ENCODE data around the gene PREX1.

PREX1 gene

DNA sequence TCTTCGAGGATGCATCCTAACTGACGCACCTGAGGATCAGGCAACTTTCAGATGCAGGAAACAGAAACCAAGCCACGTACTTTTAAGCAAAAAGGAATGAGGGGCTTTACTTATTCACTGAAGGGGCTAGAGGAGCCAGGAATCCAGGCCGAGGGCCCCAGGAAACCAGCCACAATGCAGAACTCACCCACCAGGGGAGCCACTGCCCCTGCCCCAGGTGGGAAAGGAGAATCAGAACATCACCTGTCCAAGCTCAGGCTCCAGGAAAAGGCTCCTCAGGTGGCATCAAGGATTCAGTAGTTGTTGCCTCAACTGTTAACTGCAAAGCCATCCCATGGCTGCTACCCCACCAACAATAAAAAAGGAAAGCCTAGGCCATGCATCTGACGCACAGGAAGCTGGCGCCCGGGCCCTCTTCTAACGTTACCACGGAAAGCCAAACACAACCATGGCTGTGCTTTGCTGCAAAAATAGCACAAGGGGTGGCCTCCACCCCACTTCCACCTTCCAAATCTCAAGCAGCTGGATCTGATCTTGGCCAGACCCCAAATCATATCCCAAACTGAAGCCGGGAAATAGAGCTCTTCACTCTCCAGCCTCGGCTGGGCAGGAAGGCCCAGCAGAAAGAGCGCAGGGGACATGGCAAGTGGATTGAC is 121.0 kb downstream of the PREX1 start:
- no peak for DNase-seq
- no peak for TF ChIP-seq POLR2A (IDR thresholded peaks at IDR 0.05; ENCODE audit: low read length)
- TF ChIP-seq GATA1 (IDR thresholded peaks at IDR 0.05; ENCODE audit: low read depth, low read length): no peak

DNA sequence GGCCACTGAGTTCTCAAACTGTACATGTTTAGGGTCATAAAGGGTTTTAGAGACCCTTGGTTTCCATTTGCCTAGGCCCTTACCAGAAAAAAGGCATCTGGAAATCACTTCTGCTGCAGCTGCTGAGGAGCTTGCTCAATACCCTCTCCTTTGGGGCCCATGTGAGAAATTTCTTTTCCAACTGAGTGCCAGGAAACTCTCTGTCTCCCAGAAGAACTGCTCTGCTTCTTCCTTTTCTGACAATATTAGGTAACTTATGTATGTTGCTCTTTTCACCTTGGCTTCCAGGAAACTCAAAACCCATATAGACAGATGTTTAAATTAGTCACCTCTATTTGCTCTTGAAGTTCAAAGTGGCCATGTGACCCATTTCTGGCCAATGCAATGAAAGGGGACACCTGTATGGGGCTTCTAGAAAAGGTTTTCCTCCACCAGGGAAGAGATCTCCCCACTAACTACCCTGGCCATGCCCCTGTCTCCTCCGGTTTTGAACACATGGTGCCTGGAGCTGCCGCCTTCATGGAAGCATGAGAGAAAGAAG is 121.6 kb downstream of the PREX1 start:
- no peak for DNase-seq
- no peak for TF ChIP-seq POLR2A (IDR thresholded peaks at IDR 0.05; ENCODE audit: low read length)
- TF ChIP-seq GATA1 (IDR thresholded peaks at IDR 0.05; ENCODE audit: low read depth, low read length): no peak

DNA sequence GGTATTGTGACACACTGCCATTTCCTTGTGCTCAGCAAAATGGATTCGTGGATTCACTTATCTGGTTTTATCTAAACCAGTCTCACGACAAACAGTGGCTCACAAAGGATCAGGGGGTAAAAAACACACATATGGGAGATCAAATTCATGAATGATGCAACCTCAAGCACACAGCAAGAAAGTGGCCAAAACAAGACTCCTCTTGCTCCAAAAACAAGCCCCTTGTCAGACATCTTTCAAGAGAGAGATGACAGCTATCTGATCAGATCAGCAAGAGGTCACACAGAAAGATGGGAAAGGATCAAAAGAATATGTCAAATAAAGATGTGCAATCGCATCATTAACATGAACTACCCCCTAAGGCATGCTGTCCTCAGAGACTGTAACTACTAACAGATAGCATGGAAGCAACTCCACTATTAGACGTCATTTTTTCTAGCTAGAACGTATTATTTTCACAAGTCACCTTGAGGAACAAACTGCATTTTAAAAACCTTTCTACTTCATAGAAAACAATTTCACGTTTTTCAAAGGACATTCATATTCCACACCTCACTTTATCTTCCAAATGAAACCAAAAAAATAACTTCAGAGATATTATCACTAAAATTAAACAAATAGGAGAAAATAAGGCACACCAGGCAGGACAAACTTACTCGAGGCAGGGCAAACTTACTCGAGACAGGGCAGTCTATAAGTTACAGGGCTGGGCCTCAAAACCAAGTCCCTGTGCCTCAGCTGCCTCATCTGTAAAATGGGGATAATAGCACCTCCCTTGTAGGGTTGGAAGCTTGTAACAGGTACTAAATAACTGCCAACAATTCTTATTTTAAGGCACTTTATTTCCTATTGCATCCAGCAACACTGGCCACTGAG is 122.3 kb downstream of the PREX1 start:
- TF ChIP-seq POLR2A (IDR thresholded peaks at IDR 0.05; ENCODE audit: low read length) (no peak), GATA1 (IDR thresholded peaks at IDR 0.05; ENCODE audit: low read depth, low read length) (no peak)
- peak; percentile 44 to 59 for DNase-seq

GRCh38 chr20:48704761-48705160 is 123.0 kb downstream of the PREX1 start:
- TF ChIP-seq GATA1 (IDR thresholded peaks at IDR 0.05; ENCODE audit: low read depth, low read length) (no peak), POLR2A (IDR thresholded peaks at IDR 0.05; ENCODE audit: low read length) (no peak)
- no peak for DNase-seq

- TF ChIP-seq POLR2A (IDR thresholded peaks at IDR 0.05; ENCODE audit: low read length) (no peak), GATA1 (IDR thresholded peaks at IDR 0.05; ENCODE audit: low read depth, low read length) (no peak)
- DNase-seq: no peak
These were observed 124.1 kb downstream of the PREX1 start for GRCh38 chr20:48703511-48704219.

DNA sequence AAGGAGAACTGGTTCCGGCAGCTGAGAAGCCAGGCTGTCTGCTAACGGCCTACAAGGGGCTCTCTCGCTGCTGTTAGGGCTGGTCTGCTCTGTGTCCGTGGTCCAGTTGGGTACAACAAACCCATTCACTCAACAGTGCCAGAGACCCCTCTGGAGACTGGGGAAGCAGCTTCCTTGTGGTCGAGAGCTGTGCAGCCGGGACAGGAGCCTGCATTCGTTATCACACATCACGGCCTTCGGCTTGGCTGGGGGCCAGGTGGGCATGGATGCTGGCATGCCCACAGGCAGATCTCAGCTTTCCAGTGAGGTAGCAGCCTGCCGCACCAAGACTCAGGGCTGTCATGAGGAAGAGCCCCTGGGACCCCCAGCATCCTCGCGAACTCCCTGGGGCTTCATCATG is 124.7 kb downstream of the PREX1 start:
- no peak for TF ChIP-seq POLR2A (IDR thresholded peaks at IDR 0.05; ENCODE audit: low read length)
- TF ChIP-seq GATA1 (IDR thresholded peaks at IDR 0.05; ENCODE audit: low read depth, low read length): no peak

GRCh38 chr20:48702455-48702913 is 125.3 kb downstream of the PREX1 start:
- TF ChIP-seq GATA1 (IDR thresholded peaks at IDR 0.05; ENCODE audit: low read depth, low read length): no peak
- no peak for TF ChIP-seq POLR2A (IDR thresholded peaks at IDR 0.05; ENCODE audit: low read length)

More for the DNA sequence above, 124.7 kb downstream of the PREX1 start:
- no peak for DNase-seq

GRCh38 chr20:48701702-48702101 is 126.1 kb downstream of the PREX1 start:
- TF ChIP-seq POLR2A (IDR thresholded peaks at IDR 0.05; ENCODE audit: low read length): no peak
- no peak for TF ChIP-seq GATA1 (IDR thresholded peaks at IDR 0.05; ENCODE audit: low read depth, low read length)
- DNase-seq: no peak

More at GRCh38 chr20:48702455-48702913, 125.3 kb downstream of the PREX1 start:
- no peak for DNase-seq

GRCh38 chr20:48698507-48699267 is 129.1 kb downstream of the PREX1 start:
- TF ChIP-seq POLR2A (IDR thresholded peaks at IDR 0.05; ENCODE audit: low read length): no peak
- no peak for TF ChIP-seq GATA1 (IDR thresholded peaks at IDR 0.05; ENCODE audit: low read depth, low read length)
- peak in 1 of 2 experiments; percentile 12 for DNase-seq

DNA sequence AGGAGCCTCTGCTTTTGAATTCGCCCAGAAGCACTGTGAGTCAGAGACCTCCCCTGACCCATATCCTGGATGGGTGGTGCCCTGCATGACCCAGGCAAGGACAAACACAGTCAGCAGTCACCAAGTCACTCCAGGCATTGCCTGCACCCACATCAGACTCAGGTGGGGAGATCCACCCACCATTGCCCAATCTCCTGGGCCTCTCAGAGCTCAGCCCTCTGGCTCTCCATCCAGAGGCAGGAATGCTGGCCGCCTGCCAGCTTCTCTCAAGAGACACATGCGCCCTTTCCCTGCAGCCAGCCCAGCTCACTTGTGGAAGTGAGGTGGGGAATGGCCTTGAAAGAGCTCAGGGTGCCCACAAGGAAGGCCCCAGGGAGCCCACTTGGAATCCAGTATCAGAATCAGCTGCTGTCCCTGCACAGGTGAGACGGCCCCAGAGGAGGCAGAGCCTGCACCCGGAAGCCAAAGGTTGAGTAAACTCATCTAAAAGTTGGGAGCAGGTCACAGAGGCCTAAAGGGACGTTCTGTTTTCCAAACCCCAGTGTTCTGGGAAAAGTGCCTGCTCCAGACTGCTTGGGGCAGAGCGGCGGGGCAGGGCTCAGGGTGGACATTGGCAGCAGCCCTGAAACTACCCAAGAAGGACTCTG is 129.8 kb downstream of the PREX1 start:
- peak in 1 of 2 experiments; percentile 57 for DNase-seq
- TF ChIP-seq POLR2A (IDR thresholded peaks at IDR 0.05; ENCODE audit: low read length) (no peak), GATA1 (IDR thresholded peaks at IDR 0.05; ENCODE audit: low read depth, low read length) (no peak)

DNA sequence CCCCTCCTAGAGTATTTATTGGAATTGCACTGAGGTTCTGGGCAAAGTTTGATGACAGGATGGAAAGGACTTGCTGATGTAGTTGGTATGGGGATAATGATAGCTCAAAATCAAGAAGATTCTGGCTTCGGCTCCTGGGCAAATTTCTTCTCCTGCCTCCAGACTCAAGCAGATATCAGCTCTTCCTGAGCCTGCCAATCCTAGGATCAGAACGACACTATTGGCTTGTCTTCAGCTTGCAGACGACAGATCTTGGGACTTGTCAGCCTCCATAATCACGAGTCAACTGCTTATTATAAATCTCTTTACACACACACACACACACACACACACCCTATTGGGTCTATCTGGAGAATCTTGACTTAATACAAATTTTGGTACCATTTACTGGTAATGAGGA is 131.1 kb downstream of the PREX1 start:
- TF ChIP-seq POLR2A (IDR thresholded peaks at IDR 0.05; ENCODE audit: low read length) (no peak), GATA1 (IDR thresholded peaks at IDR 0.05; ENCODE audit: low read depth, low read length) (no peak)
- no peak for DNase-seq

DNA sequence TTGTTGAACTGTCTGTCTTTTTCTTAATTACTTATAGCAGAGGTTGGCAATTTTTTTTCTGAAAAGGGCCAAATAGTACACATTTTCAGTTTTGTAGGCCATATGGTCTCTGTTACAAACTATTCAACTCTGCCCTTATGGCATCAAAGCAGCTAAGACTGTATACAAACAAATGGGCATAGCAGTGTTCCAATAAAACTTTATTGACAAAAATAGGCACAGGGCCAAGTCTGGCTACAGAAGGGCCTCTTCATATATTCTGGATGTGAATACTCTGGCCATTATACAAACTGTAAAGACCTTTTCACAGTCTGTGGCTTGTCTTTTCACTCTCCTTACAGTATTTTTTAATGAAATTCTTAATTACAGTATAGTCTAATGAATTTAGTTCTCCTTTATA is 132.1 kb downstream of the PREX1 start:
- TF ChIP-seq GATA1 (IDR thresholded peaks at IDR 0.05; ENCODE audit: low read depth, low read length) (no peak), POLR2A (IDR thresholded peaks at IDR 0.05; ENCODE audit: low read length) (no peak)
- DNase-seq: peak in 1 of 2 experiments; percentile 8

Measured in erythroblast (primary cell).